ENCODE measurements around the gene KIAA1217.
A peak's percentile ranks its signal among the peaks of the same experiment; 100 is the strongest.

DNA sequence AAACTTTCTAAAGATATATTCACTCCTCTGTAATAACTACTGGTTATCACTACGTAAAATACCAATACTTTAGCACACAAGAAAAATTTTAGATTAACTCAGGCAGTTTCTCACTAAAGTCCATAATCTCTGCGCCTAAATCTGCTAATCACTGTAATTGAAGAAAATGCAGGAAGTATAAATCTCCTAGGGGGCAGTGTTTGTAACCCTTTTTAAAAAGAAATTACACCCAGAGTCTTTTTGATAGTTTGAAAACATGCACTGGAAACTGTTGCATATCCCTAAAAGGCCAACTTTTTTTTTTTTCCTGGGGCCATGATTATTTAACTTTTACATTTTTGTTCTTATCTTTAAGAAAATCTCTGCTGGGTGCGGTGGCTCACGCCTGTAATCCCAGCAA, 209.6 kb downstream of the KIAA1217 start:
- TF ChIP-seq, protein P1, sequence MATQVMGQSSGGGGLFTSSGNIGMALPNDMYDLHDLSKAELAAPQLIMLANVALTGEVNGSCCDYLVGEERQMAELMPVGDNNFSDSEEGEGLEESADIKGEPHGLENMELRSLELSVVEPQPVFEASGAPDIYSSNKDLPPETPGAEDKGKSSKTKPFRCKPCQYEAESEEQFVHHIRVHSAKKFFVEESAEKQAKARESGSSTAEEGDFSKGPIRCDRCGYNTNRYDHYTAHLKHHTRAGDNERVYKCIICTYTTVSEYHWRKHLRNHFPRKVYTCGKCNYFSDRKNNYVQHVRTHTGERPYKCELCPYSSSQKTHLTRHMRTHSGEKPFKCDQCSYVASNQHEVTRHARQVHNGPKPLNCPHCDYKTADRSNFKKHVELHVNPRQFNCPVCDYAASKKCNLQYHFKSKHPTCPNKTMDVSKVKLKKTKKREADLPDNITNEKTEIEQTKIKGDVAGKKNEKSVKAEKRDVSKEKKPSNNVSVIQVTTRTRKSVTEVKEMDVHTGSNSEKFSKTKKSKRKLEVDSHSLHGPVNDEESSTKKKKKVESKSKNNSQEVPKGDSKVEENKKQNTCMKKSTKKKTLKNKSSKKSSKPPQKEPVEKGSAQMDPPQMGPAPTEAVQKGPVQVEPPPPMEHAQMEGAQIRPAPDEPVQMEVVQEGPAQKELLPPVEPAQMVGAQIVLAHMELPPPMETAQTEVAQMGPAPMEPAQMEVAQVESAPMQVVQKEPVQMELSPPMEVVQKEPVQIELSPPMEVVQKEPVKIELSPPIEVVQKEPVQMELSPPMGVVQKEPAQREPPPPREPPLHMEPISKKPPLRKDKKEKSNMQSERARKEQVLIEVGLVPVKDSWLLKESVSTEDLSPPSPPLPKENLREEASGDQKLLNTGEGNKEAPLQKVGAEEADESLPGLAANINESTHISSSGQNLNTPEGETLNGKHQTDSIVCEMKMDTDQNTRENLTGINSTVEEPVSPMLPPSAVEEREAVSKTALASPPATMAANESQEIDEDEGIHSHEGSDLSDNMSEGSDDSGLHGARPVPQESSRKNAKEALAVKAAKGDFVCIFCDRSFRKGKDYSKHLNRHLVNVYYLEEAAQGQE (IDR thresholded peaks at IDR 0.05; ENCODE audit: borderline replicate concordance), result no peak
- TF ChIP-seq, protein P1 (CRISPR knock-in tag; IDR thresholded peaks at IDR 0.05; ENCODE audit: low read depth), result no peak
- TF ChIP-seq, protein P2, sequence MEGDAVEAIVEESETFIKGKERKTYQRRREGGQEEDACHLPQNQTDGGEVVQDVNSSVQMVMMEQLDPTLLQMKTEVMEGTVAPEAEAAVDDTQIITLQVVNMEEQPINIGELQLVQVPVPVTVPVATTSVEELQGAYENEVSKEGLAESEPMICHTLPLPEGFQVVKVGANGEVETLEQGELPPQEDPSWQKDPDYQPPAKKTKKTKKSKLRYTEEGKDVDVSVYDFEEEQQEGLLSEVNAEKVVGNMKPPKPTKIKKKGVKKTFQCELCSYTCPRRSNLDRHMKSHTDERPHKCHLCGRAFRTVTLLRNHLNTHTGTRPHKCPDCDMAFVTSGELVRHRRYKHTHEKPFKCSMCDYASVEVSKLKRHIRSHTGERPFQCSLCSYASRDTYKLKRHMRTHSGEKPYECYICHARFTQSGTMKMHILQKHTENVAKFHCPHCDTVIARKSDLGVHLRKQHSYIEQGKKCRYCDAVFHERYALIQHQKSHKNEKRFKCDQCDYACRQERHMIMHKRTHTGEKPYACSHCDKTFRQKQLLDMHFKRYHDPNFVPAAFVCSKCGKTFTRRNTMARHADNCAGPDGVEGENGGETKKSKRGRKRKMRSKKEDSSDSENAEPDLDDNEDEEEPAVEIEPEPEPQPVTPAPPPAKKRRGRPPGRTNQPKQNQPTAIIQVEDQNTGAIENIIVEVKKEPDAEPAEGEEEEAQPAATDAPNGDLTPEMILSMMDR (IDR thresholded peaks at IDR 0.05 in 2 of 3, conservative IDR thresholded peaks at IDR 0.05 in 1 of 3; ENCODE audit: insufficient read depth in 2 of 3, low read depth in 1 of 3, low read length in 3 of 3), result peak in 1 of 3 experiments; percentile 23; a peak in 1 of 6 replicates
- no peak for TF ChIP-seq EZH2 (IDR thresholded peaks at IDR 0.05; ENCODE audit: borderline replicate concordance, low read depth, low read length)
- TF ChIP-seq EGR1 (conservative IDR thresholded peaks at IDR 0.05), result no peak
- TF ChIP-seq, protein P3, sequence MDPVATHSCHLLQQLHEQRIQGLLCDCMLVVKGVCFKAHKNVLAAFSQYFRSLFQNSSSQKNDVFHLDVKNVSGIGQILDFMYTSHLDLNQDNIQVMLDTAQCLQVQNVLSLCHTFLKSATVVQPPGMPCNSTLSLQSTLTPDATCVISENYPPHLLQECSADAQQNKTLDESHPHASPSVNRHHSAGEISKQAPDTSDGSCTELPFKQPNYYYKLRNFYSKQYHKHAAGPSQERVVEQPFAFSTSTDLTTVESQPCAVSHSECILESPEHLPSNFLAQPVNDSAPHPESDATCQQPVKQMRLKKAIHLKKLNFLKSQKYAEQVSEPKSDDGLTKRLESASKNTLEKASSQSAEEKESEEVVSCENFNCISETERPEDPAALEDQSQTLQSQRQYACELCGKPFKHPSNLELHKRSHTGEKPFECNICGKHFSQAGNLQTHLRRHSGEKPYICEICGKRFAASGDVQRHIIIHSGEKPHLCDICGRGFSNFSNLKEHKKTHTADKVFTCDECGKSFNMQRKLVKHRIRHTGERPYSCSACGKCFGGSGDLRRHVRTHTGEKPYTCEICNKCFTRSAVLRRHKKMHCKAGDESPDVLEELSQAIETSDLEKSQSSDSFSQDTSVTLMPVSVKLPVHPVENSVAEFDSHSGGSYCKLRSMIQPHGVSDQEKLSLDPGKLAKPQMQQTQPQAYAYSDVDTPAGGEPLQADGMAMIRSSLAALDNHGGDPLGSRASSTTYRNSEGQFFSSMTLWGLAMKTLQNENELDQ (CRISPR knock-in tag; IDR thresholded peaks at IDR 0.05; ENCODE audit: borderline replicate concordance), result no peak
